ENCODE data around the gene FAIM2.

FAIM2 gene

DNA sequence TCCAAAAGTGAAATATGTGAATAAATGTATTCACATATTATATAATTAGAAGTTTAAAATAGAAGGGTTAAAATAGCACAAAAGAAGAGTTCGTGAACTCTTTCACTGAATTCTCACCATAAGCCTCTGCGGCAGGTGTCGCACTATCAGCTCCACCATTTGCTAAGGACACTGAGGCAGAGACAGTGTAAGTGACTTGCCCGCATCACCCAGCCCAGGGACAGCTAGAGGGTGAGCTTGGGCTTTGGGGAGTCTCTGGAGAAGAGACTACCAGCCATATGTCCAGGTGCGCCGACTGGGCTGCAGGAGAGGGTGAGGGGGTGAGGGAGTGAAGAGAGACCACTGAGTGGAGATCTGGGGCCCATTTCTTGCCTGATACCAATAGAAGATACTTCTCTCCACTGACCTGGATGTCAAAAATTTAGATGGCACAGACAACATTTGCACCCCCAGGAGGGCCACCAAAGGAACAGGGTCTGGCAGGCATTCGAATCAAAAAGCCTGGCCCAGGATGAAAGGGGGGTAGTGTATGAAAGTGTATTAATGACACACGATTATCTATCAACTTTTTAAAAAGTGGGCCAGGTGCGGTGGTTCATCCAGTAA is 28.5 kb downstream of the FAIM2 start:
- H3K27ac ChIP-seq (ENCODE audit: extremely low read depth, low read depth, low read length): no peak overlapping the region
- H3K4me1 ChIP-seq (ENCODE audit: control insufficient read depth, insufficient read depth, low read length): no peaks in the 10 kb centered on the region; the same call in 1 of the 2 replicates
- no peak for TF ChIP-seq ZNF561 (tag by site-specific recombination; IDR thresholded peaks at IDR 0.05; ENCODE audit: borderline replicate concordance)
- no peak for TF ChIP-seq ZNF777 (tag by site-specific recombination; IDR thresholded peaks at IDR 0.05; ENCODE audit: borderline replicate concordance)
- TF ChIP-seq, protein P1, sequence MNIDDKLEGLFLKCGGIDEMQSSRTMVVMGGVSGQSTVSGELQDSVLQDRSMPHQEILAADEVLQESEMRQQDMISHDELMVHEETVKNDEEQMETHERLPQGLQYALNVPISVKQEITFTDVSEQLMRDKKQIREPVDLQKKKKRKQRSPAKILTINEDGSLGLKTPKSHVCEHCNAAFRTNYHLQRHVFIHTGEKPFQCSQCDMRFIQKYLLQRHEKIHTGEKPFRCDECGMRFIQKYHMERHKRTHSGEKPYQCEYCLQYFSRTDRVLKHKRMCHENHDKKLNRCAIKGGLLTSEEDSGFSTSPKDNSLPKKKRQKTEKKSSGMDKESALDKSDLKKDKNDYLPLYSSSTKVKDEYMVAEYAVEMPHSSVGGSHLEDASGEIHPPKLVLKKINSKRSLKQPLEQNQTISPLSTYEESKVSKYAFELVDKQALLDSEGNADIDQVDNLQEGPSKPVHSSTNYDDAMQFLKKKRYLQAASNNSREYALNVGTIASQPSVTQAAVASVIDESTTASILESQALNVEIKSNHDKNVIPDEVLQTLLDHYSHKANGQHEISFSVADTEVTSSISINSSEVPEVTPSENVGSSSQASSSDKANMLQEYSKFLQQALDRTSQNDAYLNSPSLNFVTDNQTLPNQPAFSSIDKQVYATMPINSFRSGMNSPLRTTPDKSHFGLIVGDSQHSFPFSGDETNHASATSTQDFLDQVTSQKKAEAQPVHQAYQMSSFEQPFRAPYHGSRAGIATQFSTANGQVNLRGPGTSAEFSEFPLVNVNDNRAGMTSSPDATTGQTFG (tag by site-specific recombination; IDR thresholded peaks at IDR 0.05; ENCODE audit: borderline replicate concordance): no peak
- no peak for TF ChIP-seq ZNF707 (tag by site-specific recombination; IDR thresholded peaks at IDR 0.05)
- TF ChIP-seq ZNF701 (tag by site-specific recombination; IDR thresholded peaks at IDR 0.05): no peak
- TF ChIP-seq IKZF3 (tag by site-specific recombination; IDR thresholded peaks at IDR 0.05): no peak
- no peak for TF ChIP-seq ZNF292 (tag by site-specific recombination; IDR thresholded peaks at IDR 0.05; ENCODE audit: borderline replicate concordance, low read depth)
- no peak for TF ChIP-seq ZNF112 (tag by site-specific recombination; IDR thresholded peaks at IDR 0.05)
- no peak for TF ChIP-seq KLF8 (tag by site-specific recombination; IDR thresholded peaks at IDR 0.05)
- TF ChIP-seq, protein P2, sequence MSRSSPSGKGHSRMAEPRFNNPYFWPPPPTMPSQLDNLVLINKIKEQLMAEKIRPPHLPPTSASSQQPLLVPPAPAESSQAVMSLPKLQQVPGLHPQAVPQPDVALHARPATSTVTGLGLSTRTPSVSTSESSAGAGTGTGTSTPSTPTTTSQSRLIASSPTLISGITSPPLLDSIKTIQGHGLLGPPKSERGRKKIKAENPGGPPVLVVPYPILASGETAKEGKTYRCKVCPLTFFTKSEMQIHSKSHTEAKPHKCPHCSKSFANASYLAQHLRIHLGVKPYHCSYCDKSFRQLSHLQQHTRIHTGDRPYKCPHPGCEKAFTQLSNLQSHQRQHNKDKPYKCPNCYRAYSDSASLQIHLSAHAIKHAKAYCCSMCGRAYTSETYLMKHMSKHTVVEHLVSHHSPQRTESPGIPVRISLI (tag by site-specific recombination; IDR thresholded peaks at IDR 0.05): no peak
- TF ChIP-seq ZNF114 (tag by site-specific recombination; IDR thresholded peaks at IDR 0.05): no peak
- TF ChIP-seq SETDB1 (IDR thresholded peaks at IDR 0.05; ENCODE audit: insufficient read length, low read length): no peak
- no peak for TF ChIP-seq ZFP69B (tag by site-specific recombination; IDR thresholded peaks at IDR 0.05)
- no peak for TF ChIP-seq RBAK (tag by site-specific recombination; IDR thresholded peaks at IDR 0.05)
- TF ChIP-seq SCRT2 (tag by site-specific recombination; IDR thresholded peaks at IDR 0.05): no peak
- TF ChIP-seq, protein P3, sequence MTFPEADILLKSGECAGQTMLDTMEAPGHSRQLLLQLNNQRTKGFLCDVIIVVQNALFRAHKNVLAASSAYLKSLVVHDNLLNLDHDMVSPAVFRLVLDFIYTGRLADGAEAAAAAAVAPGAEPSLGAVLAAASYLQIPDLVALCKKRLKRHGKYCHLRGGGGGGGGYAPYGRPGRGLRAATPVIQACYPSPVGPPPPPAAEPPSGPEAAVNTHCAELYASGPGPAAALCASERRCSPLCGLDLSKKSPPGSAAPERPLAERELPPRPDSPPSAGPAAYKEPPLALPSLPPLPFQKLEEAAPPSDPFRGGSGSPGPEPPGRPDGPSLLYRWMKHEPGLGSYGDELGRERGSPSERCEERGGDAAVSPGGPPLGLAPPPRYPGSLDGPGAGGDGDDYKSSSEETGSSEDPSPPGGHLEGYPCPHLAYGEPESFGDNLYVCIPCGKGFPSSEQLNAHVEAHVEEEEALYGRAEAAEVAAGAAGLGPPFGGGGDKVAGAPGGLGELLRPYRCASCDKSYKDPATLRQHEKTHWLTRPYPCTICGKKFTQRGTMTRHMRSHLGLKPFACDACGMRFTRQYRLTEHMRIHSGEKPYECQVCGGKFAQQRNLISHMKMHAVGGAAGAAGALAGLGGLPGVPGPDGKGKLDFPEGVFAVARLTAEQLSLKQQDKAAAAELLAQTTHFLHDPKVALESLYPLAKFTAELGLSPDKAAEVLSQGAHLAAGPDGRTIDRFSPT (tag by site-specific recombination; IDR thresholded peaks at IDR 0.05): no peak
- ChIA-PET POLR2A (no interaction called here), CTCF (interaction anchor here (1.5 to 1.6 kb wide), 2 partner anchors 8 to 70 kb away, joined by 4 to 5 read pairs; no protein-coding TSS in a partner anchor)
- H3K9me3 ChIP-seq (ENCODE audit: control insufficient read depth, insufficient read depth, low read depth, low read length): no peaks in the 10 kb centered on the region
- H3K36me3 ChIP-seq (ENCODE audit: control insufficient read depth in 2 of 2, insufficient read depth in 1 of 2, low read length in 2 of 2): no peaks in the 10 kb centered on the region
- no peak overlapping the region for H3K4me3 ChIP-seq (ENCODE audit: low read depth, low read length)

DNA sequence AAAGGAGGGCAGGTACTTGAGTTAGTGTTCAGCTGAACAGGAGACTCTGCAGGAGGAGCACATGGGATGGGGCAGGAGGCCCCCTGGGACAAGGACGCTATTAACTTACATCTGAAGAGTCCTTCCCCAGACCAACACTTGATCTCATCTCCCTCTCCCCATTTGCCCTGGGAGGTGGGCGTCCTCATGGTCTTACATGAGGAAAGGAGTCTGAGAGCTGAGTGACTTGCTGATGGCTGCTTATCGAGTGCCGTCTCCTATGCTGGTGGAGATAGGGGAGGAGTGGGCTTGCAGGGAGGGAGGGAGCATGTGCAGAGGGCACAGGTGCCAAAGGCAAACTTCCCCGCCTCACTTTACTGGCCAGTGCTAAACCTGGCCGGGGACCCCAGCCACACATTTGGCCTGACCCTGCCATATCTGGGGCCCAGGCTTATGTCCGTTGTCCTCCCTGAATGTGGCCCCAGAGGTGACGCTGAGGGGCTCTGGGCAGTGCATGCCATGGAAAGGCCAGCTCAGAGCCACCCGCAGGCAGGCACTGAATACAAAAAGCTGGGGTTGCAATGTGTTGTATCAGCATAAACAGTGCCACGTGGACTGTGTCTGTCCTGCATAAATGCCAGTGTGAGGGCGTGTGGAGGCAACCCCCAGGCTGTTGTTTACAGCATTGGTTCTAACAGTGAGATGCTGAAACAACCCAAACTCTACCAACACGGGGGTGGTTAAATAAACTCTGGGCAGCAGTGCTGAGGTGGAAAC is 29.4 kb downstream of the FAIM2 start:
- no peaks in the 10 kb centered on the region; the same call in 1 of the 2 replicates for H3K4me1 ChIP-seq (ENCODE audit: control insufficient read depth, insufficient read depth, low read length)
- no peak overlapping the region for H3K4me3 ChIP-seq (ENCODE audit: low read depth, low read length)
- H3K36me3 ChIP-seq (ENCODE audit: control insufficient read depth in 2 of 2, insufficient read depth in 1 of 2, low read length in 2 of 2): no peaks in the 10 kb centered on the region
- ChIA-PET CTCF (interaction anchor here (1.5 kb wide), 1 partner anchor 71 kb away, joined by 5 read pairs; no protein-coding TSS in a partner anchor), POLR2A (no interaction called here)
- no peak overlapping the region for H3K27ac ChIP-seq (ENCODE audit: extremely low read depth, low read depth, low read length)
- H3K9me3 ChIP-seq (ENCODE audit: control insufficient read depth, insufficient read depth, low read depth, low read length): no peaks in the 10 kb centered on the region
- TF ChIP-seq ZNF311 (tag by site-specific recombination; IDR thresholded peaks at IDR 0.05; ENCODE audit: borderline replicate concordance) (no peak), ZNF560 (tag by site-specific recombination; IDR thresholded peaks at IDR 0.05; ENCODE audit: borderline replicate concordance) (no peak), ZFHX2 (tag by site-specific recombination; conservative IDR thresholded peaks at IDR 0.05) (peak; percentile 85), ZXDB (tag by site-specific recombination; IDR thresholded peaks at IDR 0.05) (no peak), ZIC2 (tag by site-specific recombination; IDR thresholded peaks at IDR 0.05) (0 out of 2 replicates have a peak, but pooled peaks have one; percentile 30), EGR2 (tag by site-specific recombination; IDR thresholded peaks at IDR 0.05; ENCODE audit: low read depth) (peak; percentile 68)
- TF ChIP-seq, protein P4, sequence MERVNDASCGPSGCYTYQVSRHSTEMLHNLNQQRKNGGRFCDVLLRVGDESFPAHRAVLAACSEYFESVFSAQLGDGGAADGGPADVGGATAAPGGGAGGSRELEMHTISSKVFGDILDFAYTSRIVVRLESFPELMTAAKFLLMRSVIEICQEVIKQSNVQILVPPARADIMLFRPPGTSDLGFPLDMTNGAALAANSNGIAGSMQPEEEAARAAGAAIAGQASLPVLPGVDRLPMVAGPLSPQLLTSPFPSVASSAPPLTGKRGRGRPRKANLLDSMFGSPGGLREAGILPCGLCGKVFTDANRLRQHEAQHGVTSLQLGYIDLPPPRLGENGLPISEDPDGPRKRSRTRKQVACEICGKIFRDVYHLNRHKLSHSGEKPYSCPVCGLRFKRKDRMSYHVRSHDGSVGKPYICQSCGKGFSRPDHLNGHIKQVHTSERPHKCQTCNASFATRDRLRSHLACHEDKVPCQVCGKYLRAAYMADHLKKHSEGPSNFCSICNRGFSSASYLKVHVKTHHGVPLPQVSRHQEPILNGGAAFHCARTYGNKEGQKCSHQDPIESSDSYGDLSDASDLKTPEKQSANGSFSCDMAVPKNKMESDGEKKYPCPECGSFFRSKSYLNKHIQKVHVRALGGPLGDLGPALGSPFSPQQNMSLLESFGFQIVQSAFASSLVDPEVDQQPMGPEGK (tag by site-specific recombination; IDR thresholded peaks at IDR 0.05): no peak
- TF ChIP-seq, protein P5, sequence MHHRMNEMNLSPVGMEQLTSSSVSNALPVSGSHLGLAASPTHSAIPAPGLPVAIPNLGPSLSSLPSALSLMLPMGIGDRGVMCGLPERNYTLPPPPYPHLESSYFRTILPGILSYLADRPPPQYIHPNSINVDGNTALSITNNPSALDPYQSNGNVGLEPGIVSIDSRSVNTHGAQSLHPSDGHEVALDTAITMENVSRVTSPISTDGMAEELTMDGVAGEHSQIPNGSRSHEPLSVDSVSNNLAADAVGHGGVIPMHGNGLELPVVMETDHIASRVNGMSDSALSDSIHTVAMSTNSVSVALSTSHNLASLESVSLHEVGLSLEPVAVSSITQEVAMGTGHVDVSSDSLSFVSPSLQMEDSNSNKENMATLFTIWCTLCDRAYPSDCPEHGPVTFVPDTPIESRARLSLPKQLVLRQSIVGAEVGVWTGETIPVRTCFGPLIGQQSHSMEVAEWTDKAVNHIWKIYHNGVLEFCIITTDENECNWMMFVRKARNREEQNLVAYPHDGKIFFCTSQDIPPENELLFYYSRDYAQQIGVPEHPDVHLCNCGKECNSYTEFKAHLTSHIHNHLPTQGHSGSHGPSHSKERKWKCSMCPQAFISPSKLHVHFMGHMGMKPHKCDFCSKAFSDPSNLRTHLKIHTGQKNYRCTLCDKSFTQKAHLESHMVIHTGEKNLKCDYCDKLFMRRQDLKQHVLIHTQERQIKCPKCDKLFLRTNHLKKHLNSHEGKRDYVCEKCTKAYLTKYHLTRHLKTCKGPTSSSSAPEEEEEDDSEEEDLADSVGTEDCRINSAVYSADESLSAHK (tag by site-specific recombination; IDR thresholded peaks at IDR 0.05): no peak

Measured in HEK293 (cell line).